IPS DF 4.7 (cell line): ENCODE data around the gene ITFG2.
"Not testable (repeated sequence)": the region's sequence is repeated elsewhere in the genome, so short reads cannot be mapped to it uniquely, and the experiment has no call there.

Source experiments
- DNase-seq: peaks from one replicate; pipeline ENCODE4 v3.0.0-alpha.2; 2013; ENCODE audit warnings: low spot score; ENCODE audit errors: extremely low read depth

The ITFG2 gene

GRCh38 chr12:2862876-2863275 is 50.4 kb downstream of the ITFG2 start:
- no peak for DNase-seq

GRCh38 chr12:2863402-2863801 is 50.9 kb downstream of the ITFG2 start:
- DNase-seq = not testable (repeated sequence)

- DNase-seq = no peak
Measured at GRCh38 chr12:2864198-2864597, 51.7 kb downstream of the ITFG2 start.

GRCh38 chr12:2868986-2869632 is 56.6 kb downstream of the ITFG2 start:
- DNase-seq = not testable (repeated sequence)
